GM10266 (cell line): ENCODE measurements around the gene TOR4A.

Source experiments
- DNase-seq: peaks from one replicate; pipeline ENCODE4 v3.0.0; 2012; ENCODE audit errors: extremely low spot score
- CTCF ChIP-seq: IDR thresholded peaks from 2 replicates; pipeline ENCODE4 v1.5.1; 2012; ENCODE audit warnings: mild to moderate bottlenecking, low read depth; ENCODE audit not compliant: control insufficient read depth, insufficient read depth; ENCODE audit errors: missing control alignments

TOR4A gene

DNA sequence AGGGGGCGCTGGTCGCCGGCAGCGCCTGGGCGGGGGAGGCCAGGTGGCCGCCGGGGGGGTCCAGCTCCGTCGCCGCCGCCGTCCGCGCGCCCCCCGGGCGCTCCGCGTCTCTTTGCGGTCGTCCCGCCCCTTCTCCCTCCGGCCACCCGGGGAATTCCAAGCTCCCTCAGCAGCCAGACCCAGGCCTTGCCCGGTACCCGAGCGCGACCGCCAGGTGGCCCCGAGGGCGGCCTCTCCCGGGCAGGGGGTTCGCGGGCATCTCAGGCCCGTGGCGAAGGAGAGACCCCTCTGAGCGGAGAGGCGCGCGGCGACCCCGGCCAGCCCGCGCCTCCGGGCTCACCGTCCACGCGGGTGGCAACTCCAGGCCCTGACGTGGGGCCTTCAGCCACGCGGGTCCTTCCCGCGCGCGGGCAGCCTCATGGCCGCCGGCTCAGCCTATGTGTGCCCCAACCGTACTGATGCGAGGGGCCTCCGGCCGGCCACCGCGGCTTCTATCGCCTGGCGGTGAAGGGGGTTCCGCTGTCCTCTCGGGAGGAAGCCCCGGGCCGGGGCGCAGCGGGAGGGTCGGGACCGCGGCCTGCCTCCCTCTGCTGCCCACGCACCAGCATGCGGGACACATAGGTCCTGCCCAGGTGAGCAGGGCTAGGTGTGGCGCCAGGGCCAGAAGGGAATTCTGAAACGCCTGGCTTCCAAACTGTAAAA lies 25.1 kb downstream of the TOR4A start:
- TF ChIP-seq CTCF: peak; percentile 45
- no peak for DNase-seq

DNA sequence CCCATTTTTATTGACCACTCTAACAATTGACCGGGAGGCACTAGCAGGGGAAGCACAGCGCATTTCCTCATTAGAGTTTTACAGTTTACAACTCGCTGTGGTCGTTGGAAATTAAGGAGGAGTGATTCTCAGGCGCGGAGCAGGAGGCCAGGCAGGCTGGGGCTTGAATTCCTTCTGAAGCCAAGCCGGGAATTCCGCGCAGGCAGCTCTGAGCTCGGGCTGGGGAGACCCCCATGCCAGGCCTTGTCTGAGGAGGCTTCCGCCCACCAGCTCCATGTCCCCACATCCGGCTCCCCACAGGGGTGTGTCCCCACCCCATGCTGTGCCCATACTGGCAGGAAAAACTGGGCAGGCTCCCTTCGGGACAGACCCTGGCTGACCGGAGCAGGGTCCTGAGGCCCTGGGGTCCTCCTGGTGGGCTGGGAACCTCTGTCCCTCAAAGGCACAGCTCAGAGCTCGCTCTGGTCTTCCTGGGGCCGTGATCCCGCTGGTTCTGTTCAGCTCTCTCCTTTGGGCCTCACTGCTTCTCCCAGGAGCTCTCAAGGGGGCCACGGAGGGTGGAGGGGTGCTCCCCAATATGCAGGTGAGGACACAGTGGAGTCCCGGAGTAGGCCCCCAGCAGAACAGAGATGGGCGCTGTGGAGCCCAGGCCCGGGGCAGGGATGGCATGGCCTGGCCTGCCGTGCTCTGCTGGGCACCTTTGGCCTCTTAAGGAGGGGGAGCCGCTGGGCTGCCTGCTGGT lies 25.8 kb downstream of the TOR4A start:
- no peak for DNase-seq
- no peak for TF ChIP-seq CTCF

- TF ChIP-seq CTCF: no peak
- DNase-seq: no peak
These were observed 26.4 kb downstream of the TOR4A start for GRCh38 chr9:137303893-137304382.

GRCh38 chr9:137304383-137305059 lies 27.0 kb downstream of the TOR4A start:
- no peak for TF ChIP-seq CTCF
- no peak for DNase-seq

- DNase-seq: no peak
- peak; percentile 15 for TF ChIP-seq CTCF
These were observed 27.7 kb downstream of the TOR4A start for GRCh38 chr9:137305060-137305797.

GRCh38 chr9:137305798-137306065 lies 28.2 kb downstream of the TOR4A start:
- no peak for DNase-seq
- TF ChIP-seq CTCF: no peak
